ENCODE results near the gene CAPN12. TPM values are rescaled to one million over a fixed set of nuclear protein-coding genes. Genes with fewer than 3 reads are reported as not detected.

CAPN12 gene
- total and polyA plus RNA-seq, 12 donors: 0.15 to 3.6 (median 0.63) TPM

DNA sequence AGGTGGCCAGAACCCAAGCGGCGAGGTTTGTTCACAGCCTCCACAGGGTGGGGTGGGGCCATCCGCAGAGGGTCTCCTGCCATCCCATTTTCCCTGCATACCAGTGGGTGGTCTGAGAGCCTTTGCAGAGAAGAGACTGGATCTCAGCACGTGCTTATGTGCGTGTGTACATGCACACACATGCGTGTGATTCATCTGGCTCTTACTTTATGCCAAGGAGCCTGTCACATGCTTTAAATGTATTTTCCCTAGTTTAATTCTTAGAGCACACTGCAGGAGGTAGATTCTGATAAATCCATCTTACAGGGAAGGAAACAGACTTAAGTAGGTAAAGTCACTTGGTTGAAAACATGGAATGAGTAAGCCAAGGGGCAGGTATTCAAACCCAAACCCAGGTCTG, 47.1 kb downstream of the CAPN12 start:
- Histone ChIP-seq H3K4me3 (no peak overlapping the region), H3K4me1 (peaks cover 73 to 100% (median 99%) of the 10 kb centered on the region in 9 donors), H3K36me3 (peaks cover 0 to 66% (median 17%) of the 10 kb centered on the region in 9 donors), H3K9me3 (no peaks in the 10 kb centered on the region), H3K27me3 (no peaks in the 10 kb centered on the region), H3K27ac (peak overlapping the region; percentile 3 to 95 (median 84))
- WGBS, 2 donors: 86 to 93% methylated on average over 6 of the region's 6 CpGs
- intact Hi-C loops (cut with DNase I): loop anchor here in 1 of 10 donors (5.0 kb wide), 1 partner anchor 45 kb away; no protein-coding TSS in a partner anchor
- TF ChIP-seq CTCF (IDR thresholded peaks at IDR 0.05): no peak
- ATAC-seq (no peak), DNase-seq (no peak)

GRCh38 chr19:38696729-38697055, 47.6 kb downstream of the CAPN12 start:
- peak overlapping the region in 9 of 10 donors; percentile 30 to 95 (median 89) for H3K27ac ChIP-seq
- no peak overlapping the region for H3K4me3 ChIP-seq
- 86 to 91% methylated on average over 6 of the region's 6 CpGs for WGBS, 2 donors
- H3K36me3 ChIP-seq: peaks cover 0 to 61% (median 13%) of the 10 kb centered on the region in 9 donors
- no peak for TF ChIP-seq CTCF (IDR thresholded peaks at IDR 0.05)
- intact Hi-C loops (cut with DNase I): loop anchor here in 1 of 10 donors (5.0 kb wide), 1 partner anchor 44 kb away; no protein-coding TSS in a partner anchor
- peaks cover 73 to 100% (median 99%) of the 10 kb centered on the region in 9 donors for H3K4me1 ChIP-seq
- DNase-seq: no peak
- no peaks in the 10 kb centered on the region for H3K27me3 ChIP-seq
- no peak for ATAC-seq
- no peaks in the 10 kb centered on the region for H3K9me3 ChIP-seq

- no peak for TF ChIP-seq CTCF (IDR thresholded peaks at IDR 0.05)
- peaks cover 0 to 55% (median 8%) of the 10 kb centered on the region in 9 donors for H3K36me3 ChIP-seq
- peak overlapping the region; percentile 27 to 95 (median 90) for H3K27ac ChIP-seq
- H3K4me1 ChIP-seq: peaks cover 75 to 100% (median 98%) of the 10 kb centered on the region in 9 donors
- 79% methylated on average over 22 of the region's 22 CpGs for WGBS, 2 donors
- H3K9me3 ChIP-seq: no peaks in the 10 kb centered on the region
- intact Hi-C loops (cut with DNase I): loop anchor here in 1 of 10 donors (5.0 kb wide), 1 partner anchor 44 kb away; no protein-coding TSS in a partner anchor
- DNase-seq (peak in 1 of 2 donors; percentile 7), ATAC-seq (no peak)
- H3K27me3 ChIP-seq: no peaks in the 10 kb centered on the region
- H3K4me3 ChIP-seq: no peak overlapping the region
These were observed 48.2 kb downstream of the CAPN12 start for GRCh38 chr19:38695832-38696728.

DNA sequence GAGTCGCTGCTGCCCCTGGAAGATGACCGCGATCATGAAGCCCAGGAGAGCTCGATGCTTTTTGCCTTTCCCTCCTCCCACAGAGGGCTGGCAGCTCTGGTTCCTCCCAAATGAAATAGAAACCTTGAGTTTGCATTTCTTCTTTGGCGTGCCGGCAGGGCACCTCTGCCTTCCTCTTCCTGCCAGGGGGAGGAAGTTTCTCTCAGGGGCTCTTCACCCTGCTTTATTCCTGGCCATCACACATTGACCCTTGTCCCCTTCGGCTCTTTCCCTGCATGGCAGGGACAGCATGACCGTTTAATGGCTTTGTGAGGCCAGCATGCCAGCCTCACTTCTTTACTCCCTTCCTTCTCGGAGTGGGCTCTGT, 49.0 kb downstream of the CAPN12 start:
- 48 to 51% methylated on average over 9 of the region's 9 CpGs for WGBS, 2 donors
- no peaks in the 10 kb centered on the region for H3K27me3 ChIP-seq
- no peaks in the 10 kb centered on the region for H3K9me3 ChIP-seq
- peak overlapping the region; percentile 27 to 95 (median 90) for H3K27ac ChIP-seq
- no peak overlapping the region for H3K4me3 ChIP-seq
- TF ChIP-seq CTCF (IDR thresholded peaks at IDR 0.05): no peak
- peaks cover 71 to 100% (median 99%) of the 10 kb centered on the region in 9 donors for H3K4me1 ChIP-seq
- intact Hi-C loops (cut with DNase I): loop anchor here in 1 of 10 donors (5.0 kb wide), 1 partner anchor 43 kb away; no protein-coding TSS in a partner anchor
- no peak for ATAC-seq
- no peak for DNase-seq
- H3K36me3 ChIP-seq: peaks cover 0 to 51% (median under 1%) of the 10 kb centered on the region in 9 donors

Measured in heart right ventricle (tissue), 16 donors.